Activated CD4-positive, alpha-beta T cell treated with anti-CD3 and anti-CD28 coated beads, Interleukin-2, amount 10 ng/mL, durations not matched to agents 7 days and 5 days (primary cell): ENCODE data around the gene SSBP4. TPM values are rescaled to one million over a fixed set of nuclear protein-coding genes. Genes with fewer than 3 reads are reported as not detected.

Experiments used
- CTCF ChIA-PET: fragments of 350-600 bp; sonication (Branson Sonifier 250); formaldehyde crosslinking; loops from one replicate; lab custom pipeline; 2021; ENCODE audit warnings: antibody characterized with exemption; lab: Charles Lee
- POLR2A ChIA-PET: fragments of 350-600 bp; sonication (Branson Sonifier 250); formaldehyde crosslinking; loops from one replicate; lab custom pipeline; 2021; ENCODE audit warnings: antibody characterized with exemption; lab: Charles Lee
- DNase-seq: peaks from one replicate; pipeline ENCODE4 v3.0.0-alpha.2; 2020
- H3K27ac Mint-ChIP-seq: one replicate; pipeline ENCODE4 v1.8.0; 2021; ENCODE audit warnings: mild to moderate bottlenecking, moderate library complexity, mixed read lengths
- H3K27me3 Mint-ChIP-seq: one replicate; pipeline ENCODE4 v1.8.0; 2021; ENCODE audit warnings: mixed read lengths
- H3K36me3 Mint-ChIP-seq: one replicate; pipeline ENCODE4 v1.8.0; 2021; ENCODE audit warnings: low read depth, mixed read lengths
- H3K4me1 Mint-ChIP-seq: one replicate; pipeline ENCODE4 v1.8.0; 2021; ENCODE audit warnings: mixed read lengths
- H3K4me3 Mint-ChIP-seq: one replicate; pipeline ENCODE4 v1.8.0; 2021; ENCODE audit warnings: mild to moderate bottlenecking, moderate library complexity, mixed read lengths
- H3K9me3 Mint-ChIP-seq: one replicate; pipeline ENCODE4 v1.8.0; 2021; ENCODE audit warnings: mixed read lengths
- total RNA-seq, 2 experiments: library from RNA; stranded (reverse); gene quantifications; one replicate each; pipeline ENCODE4 v1.2.3, GENCODE V29; 2021

Gene SSBP4
- total RNA-seq, 2 experiments from 2014 or later, result 112 to 123 TPM

- Mint-ChIP-seq H3K36me3 (peaks cover 16% of the 10 kb centered on the region), H3K4me3 (no peak overlapping the region), H3K9me3 (no peaks in the 10 kb centered on the region), H3K4me1 (peaks cover 21% of the 10 kb centered on the region), H3K27me3 (no peaks in the 10 kb centered on the region), H3K27ac (no peak overlapping the region)
- no peak for DNase-seq
- CTCF ChIA-PET, result interaction anchor here (1.1 to 2.4 kb wide), 7 partner anchors 9 to 386 kb away, joined by 3 to 15 read pairs (median 4); no protein-coding TSS in a partner anchor
- POLR2A ChIA-PET, result no interaction called here
Observed at GRCh38 chr19:18460900-18461299, 41.7 kb downstream of the SSBP4 start.

- no peaks in the 10 kb centered on the region for H3K9me3 Mint-ChIP-seq
- no peak overlapping the region for H3K4me3 Mint-ChIP-seq
- H3K36me3 Mint-ChIP-seq, result peaks cover 16% of the 10 kb centered on the region
- peaks cover 21% of the 10 kb centered on the region for H3K4me1 Mint-ChIP-seq
- no peaks in the 10 kb centered on the region for H3K27me3 Mint-ChIP-seq
- ChIA-PET CTCF (interaction anchor here (0.6 to 2.4 kb wide), 15 partner anchors 9 to 386 kb away, joined by 3 to 15 read pairs (median 4); no protein-coding TSS in a partner anchor), POLR2A (no interaction called here)
- peak overlapping the region; percentile 50 for H3K27ac Mint-ChIP-seq
- no peak for DNase-seq
Observed at GRCh38 chr19:18461471-18461870, 42.3 kb downstream of the SSBP4 start.

GRCh38 chr19:18464646-18465045 is 45.4 kb downstream of the SSBP4 start:
- CTCF ChIA-PET, result interaction anchor here (0.9 to 2.2 kb wide), 4 partner anchors 14 to 159 kb away, joined by 3 to 6 read pairs (median 3); no protein-coding TSS in a partner anchor
- POLR2A ChIA-PET, result no interaction called here
- Mint-ChIP-seq H3K27me3 (no peaks in the 10 kb centered on the region), H3K36me3 (peaks cover 16% of the 10 kb centered on the region), H3K4me3 (no peak overlapping the region), H3K4me1 (peaks cover 28% of the 10 kb centered on the region), H3K9me3 (no peaks in the 10 kb centered on the region), H3K27ac (peak overlapping the region; percentile 89)
- DNase-seq, result no peak

DNA sequence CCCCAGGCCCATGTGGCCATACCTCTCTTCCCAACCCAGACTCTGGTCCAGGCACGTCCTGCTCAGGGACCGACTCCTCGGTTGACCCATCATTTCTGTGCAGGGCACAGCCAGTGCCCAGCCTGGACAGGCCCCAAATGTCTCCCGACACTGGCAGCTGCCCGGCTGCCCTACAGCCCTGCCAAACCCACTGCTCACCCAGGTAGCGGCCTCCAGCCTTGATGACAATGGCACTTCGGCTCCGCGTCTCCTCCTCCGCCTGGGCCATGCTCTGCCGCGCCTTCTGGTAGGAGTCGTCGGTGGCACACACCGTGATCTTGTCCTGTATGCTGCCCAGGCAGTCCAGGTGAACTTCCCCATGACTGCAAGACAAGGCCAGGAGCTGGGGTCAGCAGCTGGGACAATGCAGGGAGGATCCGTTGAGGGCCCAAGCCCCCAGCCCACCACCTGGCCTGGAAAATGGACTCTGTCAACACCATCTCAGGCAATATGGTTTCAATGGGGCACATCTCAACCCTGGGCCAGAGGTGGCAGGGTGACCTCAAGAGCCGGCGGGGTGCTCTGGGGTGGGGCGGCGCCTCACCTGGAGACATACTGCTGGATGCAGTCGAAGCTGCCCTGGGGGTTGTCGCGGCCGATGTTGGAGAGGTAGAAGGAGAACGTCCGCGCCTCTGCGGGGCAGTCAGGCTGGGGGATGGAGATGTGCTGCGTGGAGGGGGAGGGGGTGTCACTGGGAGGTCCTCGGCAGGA is 46.2 kb downstream of the SSBP4 start:
- Mint-ChIP-seq H3K4me3 (no peak overlapping the region), H3K4me1 (peaks cover 29% of the 10 kb centered on the region), H3K9me3 (no peaks in the 10 kb centered on the region), H3K27me3 (no peaks in the 10 kb centered on the region), H3K27ac (peak overlapping the region; percentile 89), H3K36me3 (peaks cover 16% of the 10 kb centered on the region)
- no peak for DNase-seq
- POLR2A ChIA-PET, result no interaction called here
- CTCF ChIA-PET, result interaction anchor here (0.9 to 2.2 kb wide), 3 partner anchors 14 to 159 kb away, joined by 3 to 6 read pairs (median 3); no protein-coding TSS in a partner anchor

- DNase-seq, result no peak
- no peaks in the 10 kb centered on the region for H3K27me3 Mint-ChIP-seq
- H3K9me3 Mint-ChIP-seq, result no peaks in the 10 kb centered on the region
- no peak overlapping the region for H3K27ac Mint-ChIP-seq
- CTCF ChIA-PET, result interaction anchor here (0.8 to 0.9 kb wide), 2 partner anchors 53 to 122 kb away, joined by 3 to 5 read pairs; partner anchors contain the start of gene REX1BD
- H3K4me1 Mint-ChIP-seq, result peaks cover 29% of the 10 kb centered on the region
- H3K36me3 Mint-ChIP-seq, result peaks cover 14% of the 10 kb centered on the region
- POLR2A ChIA-PET, result no interaction called here
- no peak overlapping the region for H3K4me3 Mint-ChIP-seq
Observed at GRCh38 chr19:18465964-18466339, 46.8 kb downstream of the SSBP4 start.

- Mint-ChIP-seq H3K9me3 (no peaks in the 10 kb centered on the region), H3K4me1 (peaks cover 29% of the 10 kb centered on the region), H3K4me3 (no peak overlapping the region), H3K27ac (no peak overlapping the region), H3K27me3 (no peaks in the 10 kb centered on the region), H3K36me3 (peaks cover 14% of the 10 kb centered on the region)
- ChIA-PET POLR2A (no interaction called here), CTCF (interaction anchor here (0.6 to 0.9 kb wide), 3 partner anchors 52 to 122 kb away, joined by 3 to 5 read pairs (median 4); partner anchors contain the start of gene REX1BD)
- no peak for DNase-seq
Observed at GRCh38 chr19:18466354-18466753, 47.2 kb downstream of the SSBP4 start.

DNA sequence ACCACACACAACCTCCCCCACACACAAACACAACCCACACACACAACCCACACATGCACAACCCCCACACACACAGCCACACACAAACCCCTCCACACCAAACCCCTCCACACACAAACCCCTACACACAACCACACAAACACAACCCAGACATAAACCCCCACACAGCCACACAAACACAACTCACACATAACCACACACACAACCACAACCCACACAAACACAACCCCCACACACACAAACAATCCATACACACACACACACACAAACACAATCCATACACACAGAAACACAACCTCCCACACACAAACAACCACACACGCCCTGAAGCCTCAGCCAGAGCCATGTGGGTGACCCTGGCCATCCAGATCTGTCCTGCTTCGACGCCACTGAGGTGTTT is 48.8 kb downstream of the SSBP4 start:
- Mint-ChIP-seq H3K27ac (peak overlapping the region; percentile 47), H3K36me3 (peaks cover 5% of the 10 kb centered on the region), H3K9me3 (no peaks in the 10 kb centered on the region), H3K4me1 (peaks cover 25% of the 10 kb centered on the region), H3K27me3 (no peaks in the 10 kb centered on the region), H3K4me3 (no peak overlapping the region)
- no peak for DNase-seq
- POLR2A ChIA-PET, result no interaction called here
- CTCF ChIA-PET, result interaction anchor here (2.4 kb wide), 1 partner anchor 10 kb away, joined by 7 read pairs; no protein-coding TSS in a partner anchor

DNA sequence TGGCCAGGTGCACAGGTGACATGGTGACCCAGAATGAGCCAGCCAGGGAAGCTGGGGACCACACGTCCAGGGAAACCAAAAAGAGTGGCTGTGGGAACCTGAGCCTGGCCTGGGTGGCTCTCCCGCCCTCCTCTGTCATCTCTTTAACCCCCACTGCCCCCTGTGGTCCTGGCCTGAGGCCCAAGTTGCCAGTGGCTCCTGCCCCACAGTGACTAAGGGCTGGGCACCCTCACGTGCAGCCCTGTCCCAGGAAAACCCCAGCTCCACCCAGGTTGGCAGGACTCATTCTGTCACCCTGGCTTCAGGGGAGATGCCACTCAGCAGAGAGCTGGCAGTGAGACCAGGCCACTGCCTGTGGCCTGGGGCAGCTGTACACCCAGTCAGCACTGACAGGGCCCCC is 49.3 kb downstream of the SSBP4 start:
- ChIA-PET POLR2A (no interaction called here), CTCF (interaction anchor here (0.9 to 2.4 kb wide), 3 partner anchors 10 to 11 kb away, joined by 4 to 7 read pairs (median 5); no protein-coding TSS in a partner anchor)
- Mint-ChIP-seq H3K4me3 (no peak overlapping the region), H3K9me3 (no peaks in the 10 kb centered on the region), H3K4me1 (peaks cover 24% of the 10 kb centered on the region), H3K27me3 (no peaks in the 10 kb centered on the region), H3K27ac (no peak overlapping the region), H3K36me3 (peaks cover 3% of the 10 kb centered on the region)
- no peak for DNase-seq

GRCh38 chr19:18469069-18469846 is 50.1 kb downstream of the SSBP4 start:
- Mint-ChIP-seq H3K36me3 (peaks cover 3% of the 10 kb centered on the region), H3K4me3 (no peak overlapping the region), H3K9me3 (no peaks in the 10 kb centered on the region), H3K27me3 (no peaks in the 10 kb centered on the region), H3K4me1 (peaks cover 23% of the 10 kb centered on the region), H3K27ac (peak overlapping the region; percentile 19)
- ChIA-PET CTCF (interaction anchor here (0.9 to 2.5 kb wide), 8 partner anchors 8 to 60 kb away, joined by 3 to 8 read pairs (median 4); no protein-coding TSS in a partner anchor), POLR2A (no interaction called here)
- peak; percentile 64 for DNase-seq

- POLR2A ChIA-PET, result no interaction called here
- Mint-ChIP-seq H3K27me3 (no peaks in the 10 kb centered on the region), H3K4me1 (peaks cover 22% of the 10 kb centered on the region), H3K36me3 (no peaks in the 10 kb centered on the region), H3K9me3 (no peaks in the 10 kb centered on the region), H3K27ac (peak overlapping the region; percentile 46), H3K4me3 (no peak overlapping the region)
- DNase-seq, result no peak
- CTCF ChIA-PET, result interaction anchor here (0.7 to 2.5 kb wide), 3 partner anchors 9 to 370 kb away, joined by 4 to 8 read pairs (median 4); no protein-coding TSS in a partner anchor
Observed at GRCh38 chr19:18470787-18471186, 51.6 kb downstream of the SSBP4 start.

GRCh38 chr19:18473003-18473705 is 54.0 kb downstream of the SSBP4 start:
- CTCF ChIA-PET, result interaction anchor here (0.6 to 1.6 kb wide), 7 partner anchors 10 to 257 kb away, joined by 3 to 5 read pairs (median 4); partner anchors contain the start of gene REX1BD
- DNase-seq, result no peak
- Mint-ChIP-seq H3K27ac (no peak overlapping the region), H3K9me3 (no peaks in the 10 kb centered on the region), H3K27me3 (no peaks in the 10 kb centered on the region), H3K4me3 (no peak overlapping the region), H3K36me3 (peaks cover 2% of the 10 kb centered on the region), H3K4me1 (peaks cover 36% of the 10 kb centered on the region)
- POLR2A ChIA-PET, result no interaction called here

DNA sequence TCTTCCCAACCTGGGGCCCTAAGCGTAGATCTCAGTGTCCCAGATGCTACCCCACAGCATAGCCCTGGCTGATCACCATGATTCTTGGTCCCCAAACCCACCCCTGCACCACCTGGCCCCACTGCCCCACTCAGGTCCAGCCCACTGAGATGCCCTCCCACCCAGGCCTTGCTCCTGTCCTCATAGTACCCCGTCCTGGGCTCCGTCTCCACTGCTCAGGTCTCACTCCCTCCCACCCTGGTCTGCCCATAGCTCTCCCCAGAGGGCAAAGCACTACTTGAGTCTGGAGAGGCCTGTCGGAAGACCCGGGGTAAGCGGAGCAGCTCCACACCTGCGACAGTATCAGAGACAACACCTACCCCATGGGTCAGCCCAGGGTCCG is 54.5 kb downstream of the SSBP4 start:
- Mint-ChIP-seq H3K27ac (no peak overlapping the region), H3K27me3 (no peaks in the 10 kb centered on the region), H3K4me1 (peaks cover 40% of the 10 kb centered on the region), H3K36me3 (peaks cover 2% of the 10 kb centered on the region), H3K9me3 (no peaks in the 10 kb centered on the region), H3K4me3 (no peak overlapping the region)
- no peak for DNase-seq
- POLR2A ChIA-PET, result no interaction called here
- CTCF ChIA-PET, result interaction anchor here (0.6 to 1.6 kb wide), 6 partner anchors 11 to 229 kb away, joined by 3 to 5 read pairs (median 4); no protein-coding TSS in a partner anchor
